Suprapubic skin (tissue), 4 donors: Measurements from ENCODE around the gene SRPK1. TPM values are rescaled to one million over a fixed set of nuclear protein-coding genes. Genes with fewer than 3 reads are reported as not detected.

Experiments used
- DNase-seq, 2 donors: peaks; one replicate each; pipeline ENCODE4 v3.0.0-alpha.2; 2019; ENCODE audit warnings: low spot score in 2 of 2
- H3K27ac ChIP-seq: fragments of 200-600 bp; sonication (generic); one replicate; pipeline ENCODE4 v1.5.1; 2019
- H3K27me3 ChIP-seq: fragments of 200-600 bp; sonication (generic); one replicate; pipeline ENCODE4 v1.5.1; 2019
- H3K36me3 ChIP-seq: fragments of 200-600 bp; sonication (generic); one replicate; pipeline ENCODE4 v1.5.1; 2019
- H3K4me1 ChIP-seq: fragments of 200-600 bp; sonication (generic); one replicate; pipeline ENCODE4 v1.5.1; 2019
- H3K4me3 ChIP-seq: fragments of 200-600 bp; sonication (generic); one replicate; pipeline ENCODE4 v1.5.1; 2019; ENCODE audit warnings: mild to moderate bottlenecking
- H3K9me3 ChIP-seq: fragments of 200-600 bp; sonication (generic); one replicate; pipeline ENCODE4 v1.5.1; 2019
- EP300 ChIP-seq: sonication (generic); formaldehyde crosslinking; IDR thresholded peaks from one replicate; pipeline ENCODE4 v1.6.1; 2017; ENCODE audit warnings: antibody characterized with exemption
- POLR2A ChIP-seq, 2 donors: fragments of 450-650 bp; IDR thresholded peaks; one replicate each; pipeline ENCODE4 v1.6.1; 2017; ENCODE audit warnings: antibody characterized with exemption in 2 of 2, mild to moderate bottlenecking in 2 of 2, moderate library complexity in 2 of 2
- POLR2AphosphoS5 ChIP-seq, 3 donors: sonication (generic); formaldehyde crosslinking; IDR thresholded peaks; one replicate each; pipeline ENCODE4 v1.6.1; 2017; ENCODE audit warnings: antibody characterized with exemption in 3 of 3
- WGBS: methylation state at CpG from one replicate; pipeline ENCODE4 v1.1.5; 2018; 5-methylcytosine and 5-hydroxymethylcytosine counted together
- total RNA-seq, 4 donors: library from RNA; depleted of rRNA; stranded (reverse); fragments of >200 nt; gene quantifications; one replicate each; pipeline ENCODE4 v1.1.0, GENCODE V29; 2016
- TF ChIP-seq, protein P1 (sequence below), 2 donors: fragments of 200-600 bp in 1 of 2; fragments of 450-650 bp in 1 of 2; sonication (generic) in 1 of 2; IDR thresholded peaks; one replicate each; pipeline ENCODE4 v1.5.1; 2016 to 2019; ENCODE audit warnings: antibody characterized with exemption in 2 of 2, mild to moderate bottlenecking in 1 of 2, moderate library complexity in 1 of 2

SRPK1 gene
- total RNA-seq, 4 donors from 2014 or later, result 73.9 to 127 (median 91.2) TPM

DNA sequence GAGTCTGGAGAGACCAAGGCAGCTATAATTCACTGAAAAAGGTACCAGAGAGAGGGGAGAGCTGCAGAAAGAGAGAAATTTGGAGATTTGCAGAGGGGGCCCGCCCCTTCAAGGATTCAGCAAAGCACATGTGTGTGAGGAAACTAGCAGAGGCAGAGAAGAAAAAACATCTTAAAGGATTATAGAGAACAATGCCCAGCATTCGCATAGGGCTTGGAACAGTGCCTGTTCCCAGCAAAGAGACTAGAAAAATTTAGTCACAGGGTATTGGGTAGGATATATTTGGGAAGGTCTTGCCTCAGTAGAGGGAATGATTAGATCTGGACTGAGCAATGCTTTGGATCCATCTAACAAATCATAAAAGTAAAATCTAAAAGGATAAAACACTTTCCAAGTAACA lies 44.0 kb downstream of the SRPK1 start:
- Histone ChIP-seq H3K4me3 (no peak overlapping the region), H3K9me3 (peaks cover 6% of the 10 kb centered on the region), H3K27ac (no peak overlapping the region), H3K27me3 (no peaks in the 10 kb centered on the region), H3K4me1 (no peaks in the 10 kb centered on the region), H3K36me3 (peaks cover 16% of the 10 kb centered on the region)
- DNase-seq, result no peak
- 67% methylated on average over 2 of the region's 2 CpGs for whole genome bisulfite sequencing
- TF ChIP-seq, protein P1, sequence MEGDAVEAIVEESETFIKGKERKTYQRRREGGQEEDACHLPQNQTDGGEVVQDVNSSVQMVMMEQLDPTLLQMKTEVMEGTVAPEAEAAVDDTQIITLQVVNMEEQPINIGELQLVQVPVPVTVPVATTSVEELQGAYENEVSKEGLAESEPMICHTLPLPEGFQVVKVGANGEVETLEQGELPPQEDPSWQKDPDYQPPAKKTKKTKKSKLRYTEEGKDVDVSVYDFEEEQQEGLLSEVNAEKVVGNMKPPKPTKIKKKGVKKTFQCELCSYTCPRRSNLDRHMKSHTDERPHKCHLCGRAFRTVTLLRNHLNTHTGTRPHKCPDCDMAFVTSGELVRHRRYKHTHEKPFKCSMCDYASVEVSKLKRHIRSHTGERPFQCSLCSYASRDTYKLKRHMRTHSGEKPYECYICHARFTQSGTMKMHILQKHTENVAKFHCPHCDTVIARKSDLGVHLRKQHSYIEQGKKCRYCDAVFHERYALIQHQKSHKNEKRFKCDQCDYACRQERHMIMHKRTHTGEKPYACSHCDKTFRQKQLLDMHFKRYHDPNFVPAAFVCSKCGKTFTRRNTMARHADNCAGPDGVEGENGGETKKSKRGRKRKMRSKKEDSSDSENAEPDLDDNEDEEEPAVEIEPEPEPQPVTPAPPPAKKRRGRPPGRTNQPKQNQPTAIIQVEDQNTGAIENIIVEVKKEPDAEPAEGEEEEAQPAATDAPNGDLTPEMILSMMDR (IDR thresholded peaks at IDR 0.05), result no peak
- no peak for TF ChIP-seq EP300
- no peak for TF ChIP-seq POLR2AphosphoS5 (IDR thresholded peaks at IDR 0.05)
- no peak for TF ChIP-seq POLR2A (IDR thresholded peaks at IDR 0.05)

DNA sequence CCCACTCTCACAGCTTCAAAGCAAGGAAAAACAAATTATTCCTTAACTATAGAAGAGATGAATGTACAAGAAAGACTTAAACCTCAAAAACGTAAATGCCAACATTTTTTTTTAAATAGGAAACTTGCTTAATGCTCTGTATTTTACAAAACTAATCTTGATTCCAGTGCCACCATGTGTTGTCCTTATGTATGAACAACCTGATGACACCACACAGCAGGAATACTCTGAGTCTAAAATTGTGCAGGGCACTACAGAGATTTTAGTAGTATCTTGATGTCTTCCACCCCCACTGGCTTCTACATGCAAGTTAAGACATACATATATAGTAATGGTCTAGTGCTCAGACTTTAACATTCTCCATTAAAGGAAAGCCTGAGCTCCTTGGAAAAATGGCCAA lies 46.2 kb downstream of the SRPK1 start:
- DNase-seq, result no peak
- no peaks in the 10 kb centered on the region for H3K9me3 ChIP-seq
- no peaks in the 10 kb centered on the region for H3K4me1 ChIP-seq
- peaks cover 23% of the 10 kb centered on the region for H3K36me3 ChIP-seq
- no peaks in the 10 kb centered on the region for H3K27me3 ChIP-seq
- WGBS, result 83% methylated on average over 1 of the region's 1 CpG
- no peak overlapping the region for H3K27ac ChIP-seq
- no peak overlapping the region for H3K4me3 ChIP-seq
- no peak for TF ChIP-seq POLR2AphosphoS5 (IDR thresholded peaks at IDR 0.05)
- TF ChIP-seq, protein P1 (IDR thresholded peaks at IDR 0.05), result no peak
- TF ChIP-seq EP300, result no peak
- TF ChIP-seq POLR2A (IDR thresholded peaks at IDR 0.05), result no peak

DNA sequence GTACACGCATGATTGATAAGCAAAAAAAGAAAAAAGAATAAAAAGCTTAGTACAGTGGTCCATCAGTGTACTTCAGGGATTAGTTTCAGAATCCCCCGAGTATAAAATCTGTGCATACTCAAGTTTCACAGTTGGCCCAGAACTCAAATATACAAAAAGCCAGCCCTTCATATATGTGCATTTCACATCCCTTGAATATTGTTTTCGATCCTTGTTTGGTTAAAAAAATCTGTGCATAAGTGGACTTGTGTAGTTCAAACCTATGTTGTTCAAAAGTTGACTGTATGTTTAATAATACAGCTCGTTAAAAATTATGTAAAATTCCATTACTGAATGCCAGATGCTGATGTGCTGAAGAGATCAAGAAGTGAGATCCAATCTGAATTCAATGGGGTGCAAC lies 61.5 kb downstream of the SRPK1 start:
- Histone ChIP-seq H3K36me3 (peaks cover 48% of the 10 kb centered on the region), H3K4me3 (no peak overlapping the region), H3K27ac (no peak overlapping the region), H3K9me3 (no peaks in the 10 kb centered on the region), H3K4me1 (no peaks in the 10 kb centered on the region), H3K27me3 (no peaks in the 10 kb centered on the region)
- DNase-seq, result no peak
- TF ChIP-seq POLR2AphosphoS5 (IDR thresholded peaks at IDR 0.05), result no peak
- TF ChIP-seq EP300, result no peak
- TF ChIP-seq POLR2A (IDR thresholded peaks at IDR 0.05), result no peak
- TF ChIP-seq, protein P1 (IDR thresholded peaks at IDR 0.05), result no peak
- 91% methylated on average over 4 of the region's 4 CpGs for WGBS

DNA sequence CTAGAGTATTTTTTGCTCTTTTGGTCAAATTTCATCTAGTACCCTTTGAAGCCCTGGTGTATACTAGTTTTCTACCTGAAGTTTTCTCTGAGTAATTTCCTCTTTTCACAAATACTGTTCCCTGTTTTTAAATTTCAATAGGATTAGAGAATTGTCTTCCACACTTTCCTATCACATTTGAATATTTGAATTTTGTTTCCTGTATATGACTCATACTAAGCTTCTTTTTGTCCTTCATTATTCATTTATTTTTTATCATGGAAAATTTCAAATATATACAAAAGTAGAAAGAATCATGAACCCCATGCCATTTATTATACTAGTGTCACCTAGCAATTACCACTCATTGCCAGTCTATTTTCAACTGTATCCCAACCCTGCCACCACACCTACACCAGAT lies 63.0 kb downstream of the SRPK1 start:
- Histone ChIP-seq H3K4me3 (no peak overlapping the region), H3K36me3 (peaks cover 60% of the 10 kb centered on the region)
- TF ChIP-seq POLR2A (IDR thresholded peaks at IDR 0.05) (no peak), EP300 (no peak)

DNA sequence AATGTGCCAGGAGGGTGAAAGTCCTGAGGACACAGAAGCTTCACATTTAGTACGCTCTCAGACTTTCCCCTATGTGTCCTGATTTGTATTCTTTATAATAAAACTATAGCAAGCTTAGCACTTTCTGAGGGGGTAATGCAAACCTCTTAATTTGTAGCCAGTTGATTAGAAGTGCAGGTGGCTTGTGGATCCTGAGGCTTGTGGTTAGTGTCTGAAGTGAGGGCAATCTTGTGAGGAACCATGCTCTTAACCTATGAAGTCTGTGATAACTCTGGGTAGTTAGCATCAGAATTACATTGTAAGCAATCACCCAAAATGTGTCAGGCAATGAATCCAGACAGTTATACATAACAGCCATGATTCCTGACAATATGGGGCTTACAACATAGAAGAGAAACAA lies 64.6 kb downstream of the SRPK1 start:
- no peaks in the 10 kb centered on the region for H3K4me1 ChIP-seq
- H3K36me3 ChIP-seq, result peaks cover 59% of the 10 kb centered on the region
- TF ChIP-seq EP300 (no peak), POLR2A (IDR thresholded peaks at IDR 0.05) (no peak), POLR2AphosphoS5 (IDR thresholded peaks at IDR 0.05) (no peak)
- TF ChIP-seq, protein P1 (IDR thresholded peaks at IDR 0.05), result no peak
- no peak for DNase-seq
- H3K27ac ChIP-seq, result no peak overlapping the region
- H3K27me3 ChIP-seq, result no peaks in the 10 kb centered on the region
- H3K9me3 ChIP-seq, result no peaks in the 10 kb centered on the region
- 100% methylated on average over 1 of the region's 1 CpG for WGBS
- no peak overlapping the region for H3K4me3 ChIP-seq

More for the DNA sequence above, 63.0 kb downstream of the SRPK1 start:
- Histone ChIP-seq H3K27me3 (no peaks in the 10 kb centered on the region), H3K27ac (no peak overlapping the region), H3K9me3 (no peaks in the 10 kb centered on the region), H3K4me1 (no peaks in the 10 kb centered on the region)
- DNase-seq, result no peak

DNA sequence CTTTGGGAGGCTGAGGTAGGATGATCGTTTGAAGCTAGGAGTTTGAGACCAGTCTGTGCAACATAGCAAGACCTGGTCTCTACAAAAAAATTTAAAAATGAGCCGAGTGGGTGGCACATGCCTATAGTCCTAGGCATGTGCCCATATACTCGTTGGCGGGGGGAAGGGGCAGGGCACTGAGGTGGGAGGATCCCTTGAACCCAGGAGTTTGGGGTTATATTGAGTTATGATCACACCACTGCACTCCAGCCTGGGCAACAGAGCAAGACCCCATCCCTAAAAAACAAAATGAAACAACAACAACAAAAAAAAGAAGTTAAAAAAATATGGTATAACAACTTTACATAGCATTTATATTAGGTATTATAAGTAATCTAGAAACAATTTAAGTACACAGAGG lies 67.9 kb downstream of the SRPK1 start:
- H3K27me3 ChIP-seq, result no peaks in the 10 kb centered on the region
- no peak for DNase-seq
- TF ChIP-seq EP300 (no peak), POLR2AphosphoS5 (IDR thresholded peaks at IDR 0.05) (no peak), POLR2A (IDR thresholded peaks at IDR 0.05) (no peak)
- TF ChIP-seq, protein P1 (IDR thresholded peaks at IDR 0.05), result no peak
- H3K4me3 ChIP-seq, result no peak overlapping the region
- H3K4me1 ChIP-seq, result no peaks in the 10 kb centered on the region
- H3K9me3 ChIP-seq, result no peaks in the 10 kb centered on the region
- no peak overlapping the region for H3K27ac ChIP-seq
- 90% methylated on average over 4 of the region's 4 CpGs for WGBS
- peaks cover 60% of the 10 kb centered on the region for H3K36me3 ChIP-seq
